GM23338 (cell line): ENCODE results near the gene SLC36A3. TPM values are rescaled to one million over a fixed set of nuclear protein-coding genes. Genes with fewer than 3 reads are reported as not detected.

Experiments used
- ATAC-seq: fragments of 200-7000 bp; cut with Tn5 transposase; 3 replicates; pipeline ENCODE4 v1.9.1; 2020
- DNase-seq: peaks from one replicate; pipeline ENCODE4 v3.0.0-alpha.2; 2015; ENCODE audit warnings: low spot score
- H2AFZ ChIP-seq: fragments of 200-600 bp; sonication (generic); 2 replicates; pipeline ENCODE4 v1.8.0; 2016; ENCODE audit warnings: antibody characterized with exemption, mild to moderate bottlenecking, moderate library complexity
- H3F3A ChIP-seq: fragments of 200-600 bp; sonication (generic); replicated peaks from 2 replicates; pipeline ENCODE4 v1.8.0; 2017; ENCODE audit warnings: antibody characterized with exemption, mixed run types, low read depth
- H3K27ac ChIP-seq: fragments of 200-600 bp; sonication (generic); 2 replicates; pipeline ENCODE4 v1.6.1; 2016; ENCODE audit warnings: low read depth
- H3K27me3 ChIP-seq: fragments of 200-600 bp; sonication (generic); 2 replicates; pipeline ENCODE4 v1.8.0; 2016; ENCODE audit warnings: mild to moderate bottlenecking, mixed run types, moderate library complexity; ENCODE audit not compliant: insufficient read depth
- H3K36me3 ChIP-seq: fragments of 200-600 bp; sonication (generic); 2 replicates; pipeline ENCODE4 v1.8.0; 2016; ENCODE audit warnings: mild to moderate bottlenecking; ENCODE audit not compliant: insufficient read depth
- H3K4me1 ChIP-seq: fragments of 200-600 bp; sonication (generic); 2 replicates; pipeline ENCODE4 v1.8.0; 2016; ENCODE audit warnings: mild to moderate bottlenecking, moderate library complexity; ENCODE audit not compliant: insufficient read depth
- H3K4me2 ChIP-seq: fragments of 200-600 bp; sonication (generic); 2 replicates; pipeline ENCODE4 v1.7.1; 2017; ENCODE audit warnings: mixed run types
- H3K4me3 ChIP-seq: fragments of 200-600 bp; sonication (generic); 2 replicates; pipeline ENCODE4 v1.6.1; 2016; ENCODE audit warnings: mixed run types
- H3K79me2 ChIP-seq: fragments of 200-600 bp; sonication (generic); replicated peaks from 2 replicates; pipeline ENCODE4 v1.8.0; 2017; ENCODE audit warnings: mild to moderate bottlenecking; ENCODE audit not compliant: insufficient read depth
- H3K9me2 ChIP-seq: fragments of 200-600 bp; sonication (generic); 2 replicates; pipeline ENCODE4 v1.8.0; 2017; ENCODE audit not compliant: insufficient read depth
- H4K20me1 ChIP-seq: fragments of 200-600 bp; sonication (generic); replicated peaks from 2 replicates; pipeline ENCODE4 v1.8.0; 2017; ENCODE audit warnings: mild to moderate bottlenecking; ENCODE audit not compliant: insufficient read depth
- H3K27ac Mint-ChIP-seq: 2 replicates; pipeline ENCODE4 v1.8.0; 2020; ENCODE audit warnings: inconsistent platforms, mild to moderate bottlenecking, moderate library complexity, mixed read lengths
- H3K27me3 Mint-ChIP-seq: 3 replicates; pipeline ENCODE4 v1.8.0; 2022; ENCODE audit warnings: low read depth, mild to moderate bottlenecking, moderate library complexity, mixed read lengths, inconsistent platforms; ENCODE audit not compliant: insufficient read depth, poor library complexity
- H3K36me3 Mint-ChIP-seq: 3 replicates; pipeline ENCODE4 v1.8.0; 2021; ENCODE audit warnings: low read depth, mild to moderate bottlenecking, inconsistent platforms, moderate library complexity, mixed read lengths
- H3K4me1 Mint-ChIP-seq: 3 replicates; pipeline ENCODE4 v1.8.0; 2020; ENCODE audit warnings: mild to moderate bottlenecking, inconsistent platforms, mixed read lengths
- H3K4me3 Mint-ChIP-seq: 3 replicates; pipeline ENCODE4 v1.8.0; 2021; ENCODE audit warnings: moderate library complexity, mild to moderate bottlenecking, inconsistent platforms, mixed read lengths
- H3K9me3 Mint-ChIP-seq: 3 replicates; pipeline ENCODE4 v1.8.0; 2020; ENCODE audit warnings: moderate library complexity, mild to moderate bottlenecking, inconsistent platforms, mixed read lengths
- CREB1 ChIP-seq: fragments of 250-450 bp; sonication (Bioruptor Pico); IDR thresholded peaks from 2 replicates; pipeline ENCODE4 v1.5.0; 2020; ENCODE audit warnings: low read depth, mild to moderate bottlenecking, moderate library complexity
- ETS1 ChIP-seq: IDR thresholded peaks from 2 replicates; pipeline ENCODE4 v1.6.1; 2016; ENCODE audit warnings: antibody characterized with exemption
- EZH2 ChIP-seq: fragments of 200-600 bp; sonication (generic); IDR thresholded peaks from one replicate; pipeline ENCODE4 v1.8.0; 2017; ENCODE audit warnings: antibody characterized with exemption, mild to moderate bottlenecking, low read depth; ENCODE audit not compliant: unreplicated experiment
- EZH2phosphoT487 ChIP-seq: fragments of 200-600 bp; sonication (generic); IDR thresholded peaks from one replicate; pipeline ENCODE4 v1.8.1; 2018; ENCODE audit warnings: antibody characterized with exemption; ENCODE audit not compliant: unreplicated experiment
- JUNB ChIP-seq: IDR thresholded peaks from one replicate; pipeline ENCODE4 v1.6.1; 2016; ENCODE audit warnings: antibody characterized with exemption; ENCODE audit not compliant: unreplicated experiment
- STAT1 ChIP-seq: IDR thresholded peaks from one replicate; pipeline ENCODE4 v1.6.1; 2016; ENCODE audit warnings: antibody characterized with exemption; ENCODE audit not compliant: unreplicated experiment
- ZNF114 ChIP-seq: fragments of 250-450 bp; sonication (Bioruptor Pico); IDR thresholded peaks from 2 replicates; pipeline ENCODE4 v1.5.0; 2020; ENCODE audit warnings: mild to moderate bottlenecking, moderate library complexity
- ZNF331 ChIP-seq: fragments of 250-450 bp; sonication (Bioruptor Pico); IDR thresholded peaks from 2 replicates; pipeline ENCODE4 v1.5.0; 2020; ENCODE audit warnings: low read depth, mild to moderate bottlenecking, moderate library complexity
- ZNF462 ChIP-seq: fragments of 250-450 bp; sonication (Bioruptor Pico); IDR thresholded peaks from 2 replicates; pipeline ENCODE4 v1.5.0; 2020; ENCODE audit warnings: mild to moderate bottlenecking, moderate library complexity
- polyA plus RNA-seq: library from polyadenylated mRNA; unstranded; fragments of >200 nt; fragmentation: Nextera tagmentation; extraction: Ambion mirVana; gene quantifications from 2 replicates; pipeline ENCODE4 v1.2.1, GENCODE V29; 2016
- total RNA-seq: library from RNA; depleted of rRNA; stranded (reverse); fragments of >200 nt; shearing (Covaris generic); gene quantifications from 2 replicates; pipeline ENCODE4 v1.2.3, GENCODE V29; 2014

SLC36A3 gene
- total and polyA plus RNA-seq, 2 experiments from 2014 or later: not detected

- no peak for TF ChIP-seq ZNF462 (CRISPR knock-in tag)
- TF ChIP-seq EZH2phosphoT487: no peak
- TF ChIP-seq ETS1: no peak
- no peak for TF ChIP-seq STAT1
- TF ChIP-seq CREB1 (CRISPR knock-in tag): no peak
- TF ChIP-seq ZNF331 (CRISPR knock-in tag): no peak
- TF ChIP-seq EZH2: no peak
- no peak for TF ChIP-seq ZNF114
Observed at GRCh38 chr5:151326266-151326665, 22.7 kb upstream of the SLC36A3 start (continued).

GRCh38 chr5:151320481-151320880, 16.9 kb upstream of the SLC36A3 start:
- Mint-ChIP-seq H3K4me3 (no peak overlapping the region), H3K9me3 (no peaks in the 10 kb centered on the region), H3K27ac (no peak overlapping the region), H3K36me3 (no peaks in the 10 kb centered on the region), H3K27me3 (peaks cover 7% of the 10 kb centered on the region), H3K4me1 (peaks cover 7% of the 10 kb centered on the region; the same call in 2 of the 3 replicates)
- Histone ChIP-seq H3K27ac (no peak overlapping the region), H3K79me2 (no peaks in the 10 kb centered on the region), H4K20me1 (no peaks in the 10 kb centered on the region), H3K4me3 (no peak overlapping the region), H2AFZ (no peak overlapping the region), H3K27me3 (no peaks in the 10 kb centered on the region), H3F3A (no peaks in the 10 kb centered on the region), H3K36me3 (no peaks in the 10 kb centered on the region), H3K4me2 (no peak overlapping the region), H3K9me2 (peaks cover 11% of the 10 kb centered on the region; the same call in 1 of the 2 replicates), H3K4me1 (no peaks in the 10 kb centered on the region; the same call in 1 of the 2 replicates)
- no peak for DNase-seq
- no peak for ATAC-seq
- no peak for TF ChIP-seq EZH2phosphoT487
- no peak for TF ChIP-seq EZH2
- TF ChIP-seq JUNB: no peak
- TF ChIP-seq ZNF462 (CRISPR knock-in tag): no peak
- no peak for TF ChIP-seq CREB1 (CRISPR knock-in tag)
- TF ChIP-seq ZNF331 (CRISPR knock-in tag): no peak
